ENCODE results near the gene NCKAP5.

DNA sequence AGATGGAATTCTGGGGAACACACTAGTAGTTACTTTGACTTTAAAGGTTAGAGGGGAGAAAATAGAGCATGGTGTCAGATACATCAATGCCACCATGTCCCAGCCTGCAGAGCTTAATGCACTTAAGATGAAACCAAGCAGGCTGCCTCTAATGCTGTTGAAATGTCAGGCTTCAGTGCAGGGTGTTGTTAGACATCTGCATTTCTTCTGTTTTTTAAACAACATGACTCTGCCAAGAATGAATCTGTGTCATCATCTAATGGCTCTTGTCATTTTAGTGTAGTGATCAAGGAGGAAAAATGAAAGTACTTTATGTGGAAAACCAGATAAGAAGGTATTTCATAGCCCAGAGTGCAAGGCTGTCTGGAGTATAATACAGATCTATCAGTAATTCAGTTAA lies 928.1 kb downstream of the NCKAP5 start:
- TF ChIP-seq CTCF (IDR thresholded peaks at IDR 0.05; ENCODE audit: poor library complexity) (no peak), EZH2phosphoT487 (IDR thresholded peaks at IDR 0.05; ENCODE audit: low read depth, severe bottlenecking, unreplicated experiment) (no peak), EZH2 (IDR thresholded peaks at IDR 0.05; ENCODE audit: borderline replicate concordance) (no peak)
